Testis (tissue), 2 donors: ENCODE measurements around the gene GDPD4.

Experiments
- CTCF ChIP-seq, 3 experiments: fragments of 450-650 bp in 2 of 3; fragments of 200-600 bp in 1 of 3; sonication (generic) in 1 of 3; IDR thresholded peaks; one replicate each; pipeline ENCODE4 v1.5.1; 2016 to 2019; ENCODE audit warnings: antibody characterized with exemption in 3 of 3, mild to moderate bottlenecking in 2 of 3, moderate library complexity in 1 of 3
- POLR2A ChIP-seq: fragments of 450-650 bp; IDR thresholded peaks from one replicate; pipeline ENCODE4 v1.6.1; 2017; ENCODE audit warnings: antibody characterized with exemption, mild to moderate bottlenecking, moderate library complexity

- TF ChIP-seq CTCF (IDR thresholded peaks at IDR 0.05), result no peak
- TF ChIP-seq POLR2A, result no peak
These were observed 7.4 kb downstream of the GDPD4 start for GRCh38 chr11:77294040-77294439.
